GM10266 (cell line): ENCODE results near the gene TPP1.

Experiments
- DNase-seq: peaks from one replicate; pipeline ENCODE4 v3.0.0; 2012; ENCODE audit errors: extremely low spot score
- TF ChIP-seq, protein P1 (sequence below): IDR thresholded peaks from 2 replicates; pipeline ENCODE4 v1.5.1; 2012; ENCODE audit warnings: mild to moderate bottlenecking, low read depth; ENCODE audit not compliant: control insufficient read depth, insufficient read depth; ENCODE audit errors: missing control alignments

TPP1 gene

DNA sequence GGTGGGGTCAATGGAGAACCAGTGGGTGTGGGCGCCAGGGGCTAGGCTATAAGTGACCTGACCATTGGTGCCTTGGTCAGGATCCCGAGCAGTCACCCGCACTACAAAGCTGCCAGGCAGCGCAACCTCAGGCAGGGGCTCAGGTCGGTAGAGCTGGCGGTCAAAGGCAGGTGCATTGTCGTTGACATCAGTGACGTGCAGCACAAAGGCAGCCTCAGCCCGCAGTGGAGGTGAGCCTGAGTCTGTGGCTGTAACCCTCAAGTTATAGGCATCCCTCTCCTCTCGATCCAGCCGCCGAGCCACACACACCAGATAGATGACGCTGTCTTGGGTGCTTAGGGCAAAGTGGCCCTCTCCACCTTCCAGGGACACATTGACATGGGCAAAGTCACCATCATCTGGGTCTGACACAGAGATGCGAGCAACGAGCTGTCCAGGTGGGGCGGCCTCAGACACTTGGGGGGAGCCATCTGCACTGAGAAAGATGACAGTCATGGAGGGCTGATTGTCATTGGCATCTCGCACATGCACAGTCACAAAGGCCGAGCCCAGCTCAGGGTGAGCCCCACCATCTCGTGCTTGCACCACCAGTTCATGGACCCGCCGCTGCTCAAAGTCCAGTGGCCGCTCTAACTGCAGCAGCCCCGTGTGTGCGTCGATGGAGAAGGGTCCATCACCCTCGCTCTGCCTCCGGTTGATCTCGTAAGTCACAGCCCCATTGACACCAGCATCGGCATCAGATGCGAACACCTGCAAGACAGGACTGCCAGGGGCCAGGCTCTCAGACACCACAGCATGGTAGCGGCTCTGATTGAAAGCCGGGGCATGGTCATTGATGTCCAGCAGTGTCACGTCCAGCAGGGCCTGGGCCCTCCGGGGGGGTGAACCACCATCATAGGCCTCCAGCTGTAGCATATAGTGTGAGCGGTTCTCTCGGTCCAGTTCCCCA lies 21.1 kb upstream of the TPP1 start:
- TF ChIP-seq, protein P1, sequence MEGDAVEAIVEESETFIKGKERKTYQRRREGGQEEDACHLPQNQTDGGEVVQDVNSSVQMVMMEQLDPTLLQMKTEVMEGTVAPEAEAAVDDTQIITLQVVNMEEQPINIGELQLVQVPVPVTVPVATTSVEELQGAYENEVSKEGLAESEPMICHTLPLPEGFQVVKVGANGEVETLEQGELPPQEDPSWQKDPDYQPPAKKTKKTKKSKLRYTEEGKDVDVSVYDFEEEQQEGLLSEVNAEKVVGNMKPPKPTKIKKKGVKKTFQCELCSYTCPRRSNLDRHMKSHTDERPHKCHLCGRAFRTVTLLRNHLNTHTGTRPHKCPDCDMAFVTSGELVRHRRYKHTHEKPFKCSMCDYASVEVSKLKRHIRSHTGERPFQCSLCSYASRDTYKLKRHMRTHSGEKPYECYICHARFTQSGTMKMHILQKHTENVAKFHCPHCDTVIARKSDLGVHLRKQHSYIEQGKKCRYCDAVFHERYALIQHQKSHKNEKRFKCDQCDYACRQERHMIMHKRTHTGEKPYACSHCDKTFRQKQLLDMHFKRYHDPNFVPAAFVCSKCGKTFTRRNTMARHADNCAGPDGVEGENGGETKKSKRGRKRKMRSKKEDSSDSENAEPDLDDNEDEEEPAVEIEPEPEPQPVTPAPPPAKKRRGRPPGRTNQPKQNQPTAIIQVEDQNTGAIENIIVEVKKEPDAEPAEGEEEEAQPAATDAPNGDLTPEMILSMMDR = no peak
- DNase-seq = no peak

DNA sequence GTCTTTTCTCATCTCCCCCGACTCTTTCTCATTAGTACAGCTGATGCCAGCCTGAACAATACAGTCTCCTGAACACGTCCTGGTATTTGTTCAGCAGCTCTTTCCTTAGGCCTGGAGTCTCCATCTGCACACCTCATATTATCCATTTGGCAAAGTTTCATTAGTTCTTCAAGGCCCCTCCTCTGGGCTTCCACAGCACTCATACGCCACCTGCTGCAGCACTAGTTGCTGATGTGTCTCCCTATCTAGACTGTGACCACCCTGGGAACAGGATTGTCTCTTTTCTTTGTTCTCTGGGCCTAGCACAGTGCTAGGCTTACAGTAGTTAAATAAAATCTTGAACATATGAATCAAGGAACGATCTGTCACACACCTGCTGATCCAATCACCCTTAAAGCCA lies 19.2 kb upstream of the TPP1 start:
- TF ChIP-seq, protein P1 = peak; percentile 5
- no peak for DNase-seq

DNA sequence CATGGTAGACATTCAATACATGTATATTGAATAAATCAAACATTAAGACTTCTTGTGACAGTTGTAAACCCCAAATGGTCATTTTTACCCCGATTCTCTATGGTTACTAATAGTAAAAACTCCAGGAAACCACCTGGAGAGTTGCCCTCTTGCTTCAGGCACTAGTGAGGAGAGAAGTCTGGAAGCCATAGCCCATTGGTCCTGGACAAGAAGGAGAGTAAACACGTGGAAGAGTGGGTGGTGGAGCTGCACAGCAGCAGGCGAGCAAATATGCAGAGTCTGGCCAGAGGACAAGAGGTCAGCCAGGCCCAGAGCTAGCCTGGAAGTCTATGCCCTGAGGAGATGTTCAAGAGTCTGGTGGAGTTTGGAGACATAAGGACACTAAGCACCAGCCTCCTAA lies 18.6 kb upstream of the TPP1 start:
- DNase-seq = no peak
- TF ChIP-seq, protein P1 = no peak

DNA sequence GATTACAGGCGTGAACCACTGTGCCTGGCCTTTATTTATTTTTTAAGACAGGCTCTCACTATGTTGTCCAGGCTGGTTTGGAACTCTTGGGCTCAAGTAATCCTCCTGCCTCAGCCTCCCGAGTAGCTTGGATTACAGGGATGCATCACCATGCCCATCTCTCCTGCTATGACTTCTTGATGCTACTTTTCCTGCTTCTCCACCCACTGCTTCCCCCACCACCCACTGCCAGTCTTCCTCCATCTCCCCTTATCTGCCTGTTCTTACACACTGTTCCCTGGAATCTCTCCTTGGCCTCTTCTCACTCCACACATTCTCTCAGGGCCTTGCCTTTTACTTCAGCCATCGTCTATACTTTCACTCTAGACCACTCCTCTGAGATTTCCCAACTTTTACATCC lies 17.3 kb upstream of the TPP1 start:
- DNase-seq = no peak
- TF ChIP-seq, protein P1 = no peak

DNA sequence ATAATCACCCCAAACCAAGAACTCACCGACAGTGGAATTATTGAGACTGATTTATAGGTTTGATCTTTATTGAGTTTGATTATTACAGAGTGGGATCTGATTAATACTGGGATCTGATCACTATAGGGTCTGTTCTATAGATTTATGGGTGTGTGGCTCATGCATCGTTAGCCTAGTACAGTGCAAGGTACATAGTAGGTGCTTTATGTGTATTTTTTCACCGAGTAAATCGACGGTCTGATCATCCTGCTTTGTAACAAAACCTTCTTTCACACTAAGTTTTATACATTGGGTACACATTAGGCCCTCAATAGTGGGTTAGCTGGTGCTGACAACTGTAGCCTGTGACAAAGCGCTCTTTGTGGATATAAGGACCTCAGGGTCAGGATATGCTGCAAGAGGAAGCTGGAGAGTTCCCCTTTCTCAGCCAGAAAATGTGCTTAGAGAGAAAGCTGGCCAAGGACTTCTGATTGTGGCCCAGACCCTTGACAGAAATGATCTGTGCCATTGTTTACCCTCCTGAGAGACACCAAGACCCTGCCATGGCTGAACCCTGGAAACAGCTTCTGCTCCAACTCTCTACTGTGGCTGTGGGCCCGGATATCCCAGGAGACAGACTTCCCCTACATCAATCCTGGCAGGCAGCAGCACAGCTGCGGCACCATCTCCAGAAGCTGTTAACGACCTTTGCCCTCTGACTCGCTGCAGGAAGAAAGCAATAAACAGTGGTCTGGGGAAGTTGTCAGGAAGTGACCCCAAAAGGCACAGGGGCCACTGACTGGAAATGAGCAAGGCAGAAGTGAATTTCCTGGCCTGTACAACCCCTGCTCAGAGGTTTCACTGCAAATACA lies 16.1 kb upstream of the TPP1 start:
- DNase-seq = no peak

DNA sequence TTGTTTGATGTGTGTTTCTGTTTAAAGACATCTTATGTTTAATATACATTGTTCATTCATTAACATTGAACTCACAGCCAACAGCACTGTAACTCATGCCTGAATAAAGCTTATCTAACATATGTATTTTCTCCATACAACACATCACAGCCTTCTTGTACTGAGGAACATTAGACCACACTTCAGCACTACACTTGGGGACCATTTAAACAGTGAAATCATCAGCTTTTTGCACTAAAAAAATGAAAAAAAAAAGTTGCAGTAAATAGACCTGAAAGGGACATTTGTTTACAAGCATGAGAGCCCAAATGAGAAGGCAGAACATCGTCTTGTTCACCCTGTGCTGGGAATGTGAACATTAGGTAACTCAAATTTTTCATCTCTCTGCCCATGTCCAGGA lies 15.3 kb upstream of the TPP1 start:
- no peak for DNase-seq
- TF ChIP-seq, protein P1 = no peak

More for the DNA sequence above, 16.1 kb upstream of the TPP1 start:
- TF ChIP-seq, protein P1 = no peak
